Erythroblast (primary cell): ENCODE measurements around the gene RASAL1.

Experiments
- GATA1 ChIP-seq: IDR thresholded peaks from 2 replicates; pipeline ENCODE4 v1.6.1; 2011; ENCODE audit warnings: low read depth, mild to moderate bottlenecking, control low read depth, low read length, moderate library complexity
- POLR2A ChIP-seq: IDR thresholded peaks from 2 replicates; pipeline ENCODE4 v1.6.1; 2011; ENCODE audit warnings: mild to moderate bottlenecking, low read length

GRCh38 chr12:113105606-113106271, 29.8 kb downstream of the RASAL1 start:
- no peak for TF ChIP-seq POLR2A
- TF ChIP-seq GATA1, result no peak
